Small intestine (tissue), 7 donors: ENCODE results near the gene CTSF. TPM values are rescaled to one million over a fixed set of nuclear protein-coding genes. Genes with fewer than 3 reads are reported as not detected.
A peak's percentile ranks its signal among the peaks of the same experiment; 100 is the strongest.
"Not testable (repeated sequence)": the region's sequence is repeated elsewhere in the genome, so short reads cannot be mapped to it uniquely, and the experiment has no call there.

Experiments used
- DNase-seq, 2 donors: peaks; one replicate each; pipeline versions ENCODE4 v3.0.0 to v3.0.0-alpha.2; 2013
- FAIRE-seq: peaks from 2 replicates; lab custom pipeline; 2012; peaks lifted over from hg19 to GRCh38; lab: Jason Lieb, UNC
- H3K27ac ChIP-seq, 3 donors: one replicate each; pipeline ENCODE4 v1.5.1; 2013; ENCODE audit warnings: low read length in 2 of 3, mild to moderate bottlenecking in 2 of 3, control low read depth in 1 of 3, inconsistent platforms in 1 of 3, low read depth in 1 of 3, moderate library complexity in 1 of 3
- H3K27me3 ChIP-seq, 3 donors: one replicate each; pipeline ENCODE4 v1.6.1; 2013; ENCODE audit warnings: low read length in 3 of 3, inconsistent platforms in 1 of 3; ENCODE audit not compliant: control insufficient read depth in 3 of 3, insufficient read depth in 3 of 3
- H3K36me3 ChIP-seq, 3 donors: one replicate each; pipeline ENCODE4 v1.6.1; 2013; ENCODE audit warnings: low read length in 3 of 3, inconsistent platforms in 1 of 3, low read depth in 1 of 3, mild to moderate bottlenecking in 1 of 3, moderate library complexity in 1 of 3; ENCODE audit not compliant: control insufficient read depth in 3 of 3, insufficient read depth in 2 of 3
- H3K4me1 ChIP-seq, 3 donors: one replicate each; pipeline ENCODE4 v1.6.1; 2013; ENCODE audit warnings: low read length in 2 of 3, inconsistent platforms in 1 of 3, low read depth in 1 of 3, mild to moderate bottlenecking in 1 of 3, moderate library complexity in 1 of 3; ENCODE audit not compliant: control insufficient read depth in 3 of 3, insufficient read depth in 2 of 3
- H3K4me3 ChIP-seq, 3 donors: one replicate each; pipeline ENCODE4 v1.5.1; 2013; ENCODE audit warnings: low read length in 3 of 3, control low read depth in 1 of 3, inconsistent platforms in 1 of 3, low read depth in 1 of 3, mild to moderate bottlenecking in 1 of 3, moderate library complexity in 1 of 3
- H3K9me3 ChIP-seq, 2 donors: one replicate each; pipeline ENCODE4 v1.6.1; 2013; ENCODE audit warnings: low read depth in 1 of 2, low read length in 1 of 2; ENCODE audit not compliant: control insufficient read depth in 2 of 2, insufficient read depth in 1 of 2
- WGBS, 3 donors: extraction: QIAGEN DNeasy Blood & Tissue Kit; methylation state at CpG; one replicate each; pipeline ENCODE4 v1.1.7; 2013; 5-methylcytosine and 5-hydroxymethylcytosine counted together
- polyA plus RNA-seq, 4 donors: library from polyadenylated mRNA; stranded (reverse) in 3 of 4; unstranded in 1 of 4; fragments of 200-250 nt in 3 of 4; fragments of 120-200 nt in 1 of 4; gene quantifications; one replicate each; pipeline versions ENCODE4 v1.2.1 to v1.2.3, GENCODE V29; 2013
- donor health status: healthy with polysubstance abuse.
- donor health status: control.
- donor health status: control.
- donor health status: Bipolar disorder and iron deficiency.
- donor health status: healthy.

Gene CTSF
- polyA plus RNA-seq, 4 donors, result 0.67 to 21.0 (median 7.8) TPM

GRCh38 chr11:66593650-66594049 lies 25.2 kb upstream of the CTSF start:
- Histone ChIP-seq H3K36me3 (peaks cover 0 to 7% (median 0%) of the 10 kb centered on the region in 3 donors), H3K9me3 (peaks cover 0 to 24% of the 10 kb centered on the region in 2 donors), H3K27me3 (no peaks in the 10 kb centered on the region), H3K27ac (peak overlapping the region in 2 of 3 donors; percentile 73 to 81), H3K4me3 (peak overlapping the region in 2 of 3 donors; percentile 74 to 84), H3K4me1 (peaks cover 3 to 25% (median 6%) of the 10 kb centered on the region in 3 donors)
- DNase-seq, result no peak
- 24 to 63% (median 39%) methylated on average over 7 of the region's 7 CpGs for WGBS, 3 donors
- no peak for FAIRE-seq

GRCh38 chr11:66593303-66593635 lies 24.9 kb upstream of the CTSF start:
- FAIRE-seq, result no peak
- Histone ChIP-seq H3K27me3 (no peaks in the 10 kb centered on the region), H3K36me3 (peaks cover 0 to 7% (median 0%) of the 10 kb centered on the region in 3 donors), H3K27ac (peak overlapping the region; percentile 71 to 81 (median 73)), H3K4me1 (peaks cover 3 to 25% (median 6%) of the 10 kb centered on the region in 3 donors), H3K9me3 (peaks cover 0 to 24% of the 10 kb centered on the region in 2 donors), H3K4me3 (peak overlapping the region; percentile 34 to 84 (median 74))
- DNase-seq, result peak in 1 of 2 donors; percentile 18
- 3 to 6% (median 6%) methylated on average over 11 to 12 of the region's 12 CpGs for WGBS, 3 donors

DNA sequence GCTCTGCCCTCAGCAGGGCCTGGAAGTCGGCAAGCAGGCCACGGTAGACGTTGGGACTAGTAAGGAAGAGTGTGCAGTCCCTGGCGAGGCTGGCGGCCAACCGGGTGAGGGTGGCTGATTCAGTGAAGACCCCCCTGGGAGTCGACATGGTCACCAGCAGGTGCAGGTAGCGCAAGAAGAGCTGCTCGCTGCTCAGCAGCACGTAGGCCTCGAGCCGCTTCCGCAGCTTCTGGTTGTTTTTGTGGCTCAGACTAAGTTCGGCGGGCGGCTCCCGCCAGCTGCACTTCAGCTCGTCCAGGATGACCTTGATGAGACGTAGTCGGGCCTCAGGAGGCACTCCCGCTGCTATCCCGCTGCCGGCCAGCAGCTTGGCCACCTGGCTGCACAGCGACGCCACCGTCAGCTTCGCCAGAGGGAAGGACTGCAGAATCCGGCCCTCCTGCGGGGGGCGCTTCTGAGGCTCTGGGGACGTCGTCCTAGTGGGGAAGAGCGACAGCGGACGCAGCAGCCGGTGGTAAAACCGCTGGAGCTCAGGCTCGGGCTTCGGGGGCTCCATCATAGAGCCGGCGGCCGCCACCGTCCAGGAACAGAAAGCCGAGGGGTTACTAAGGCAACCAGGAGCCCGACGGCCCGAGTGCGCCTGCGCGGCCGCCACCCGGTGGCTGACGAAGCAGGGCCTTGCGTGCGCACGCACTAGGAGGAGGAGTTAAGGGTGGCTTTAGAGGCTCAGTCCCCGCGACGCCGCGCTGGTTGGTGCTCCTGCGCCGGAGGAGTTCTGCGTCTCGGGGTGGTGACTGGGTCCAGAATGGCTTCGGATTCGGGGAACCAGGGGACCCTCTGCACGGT lies 24.3 kb upstream of the CTSF start, which contains the start of the genes CCDC87 and CCS:
TSS of gene CCDC87 (minus strand) at position 607 of the 846 bp plus-strand sequence. CDS start at position 559, 48 bp downstream.
TSS of gene CCS (plus strand) at position 729 of the 846 bp plus-strand sequence. CDS start at position 806, 77 bp downstream.
- H3K9me3 ChIP-seq, result peaks cover 0 to 24% of the 10 kb centered on the region in 2 donors
- WGBS, 3 donors, result 16 to 18% (median 18%) methylated on average over 63 to 68 of the region's 68 CpGs
- DNase-seq (peak; percentile 98 to 99), FAIRE-seq (no peak)
- H3K4me1 ChIP-seq, result peaks cover 3 to 25% (median 6%) of the 10 kb centered on the region in 3 donors
- no peaks in the 10 kb centered on the region for H3K27me3 ChIP-seq
- peak within 1 kb of the TSS; percentile 71 to 81 (median 73) for H3K27ac ChIP-seq
- peaks cover 0 to 7% (median 0%) of the 10 kb centered on the region in 3 donors for H3K36me3 ChIP-seq
- H3K4me3 ChIP-seq, result peak within 1 kb of the TSS; percentile 58 to 84 (median 74)

DNA sequence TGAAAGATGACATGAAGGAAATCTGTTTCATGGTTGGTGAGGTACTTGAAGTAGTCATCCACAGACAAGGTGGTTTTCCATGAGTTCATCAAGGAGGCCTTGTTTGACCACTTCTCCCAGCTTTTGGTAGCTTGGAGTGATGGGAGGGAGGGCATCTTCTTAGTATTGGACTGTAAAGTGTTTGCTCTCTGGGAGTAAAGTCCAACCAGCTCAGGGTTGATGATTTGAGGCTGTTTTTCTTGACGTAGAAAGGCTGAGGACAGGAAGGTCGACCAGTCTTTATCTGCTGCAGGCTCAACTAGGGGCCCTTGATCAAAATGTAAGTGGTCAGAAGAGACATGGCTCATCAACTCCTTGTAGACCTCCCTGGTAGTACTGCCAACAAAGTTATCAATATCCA lies 22.8 kb upstream of the CTSF start:
- Histone ChIP-seq H3K9me3 (peaks cover 0 to 27% of the 10 kb centered on the region in 2 donors), H3K36me3 (peaks cover 0 to 5% (median 0%) of the 10 kb centered on the region in 3 donors), H3K4me1 (peaks cover 3 to 25% (median 6%) of the 10 kb centered on the region in 3 donors), H3K4me3 (no peak overlapping the region), H3K27ac (no peak overlapping the region), H3K27me3 (no peaks in the 10 kb centered on the region)
- DNase-seq, result no peak
- FAIRE-seq, result no peak
- 17 to 54% (median 47%) methylated on average over 2 of the region's 2 CpGs for WGBS, 3 donors

- peaks cover 3 to 20% (median 4%) of the 10 kb centered on the region in 3 donors for H3K4me1 ChIP-seq
These were observed 21.7 kb upstream of the CTSF start for GRCh38 chr11:66589996-66590675.

DNA sequence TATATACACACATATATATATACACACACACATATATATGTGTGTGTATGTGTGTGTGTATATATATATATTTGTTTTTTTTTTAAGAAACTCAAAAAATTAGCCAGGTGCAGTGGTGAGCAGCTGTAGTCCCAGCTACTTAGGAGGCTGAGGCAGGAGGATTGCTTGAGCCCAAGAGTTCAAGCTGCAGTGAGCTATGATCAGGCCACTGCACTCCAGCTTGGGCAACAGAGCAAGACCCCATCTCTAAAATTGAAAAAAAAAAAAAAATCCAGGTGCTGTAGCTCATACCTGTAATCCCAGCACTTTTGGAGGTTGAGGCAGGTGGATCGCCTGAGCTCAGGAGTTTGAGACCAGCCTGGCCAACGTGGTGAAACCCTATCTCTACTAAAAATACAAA lies 20.9 kb upstream of the CTSF start:
- not testable (repeated sequence) for FAIRE-seq, H3K4me3 ChIP-seq, H3K27me3 ChIP-seq, H3K27ac ChIP-seq, H3K36me3 ChIP-seq, DNase-seq
- peaks cover 0 to 27% of the 10 kb centered on the region in 2 donors for H3K9me3 ChIP-seq
- H3K4me1 ChIP-seq, result peaks cover 3 to 14% (median 4%) of the 10 kb centered on the region in 3 donors
- 58 to 78% (median 67%) methylated on average over 2 of the region's 2 CpGs for WGBS, 3 donors

More at GRCh38 chr11:66589996-66590675, 21.7 kb upstream of the CTSF start:
- DNase-seq, result no peak
- Histone ChIP-seq H3K36me3 (peaks cover 0 to 2% (median 0%) of the 10 kb centered on the region in 3 donors), H3K4me3 (no peak overlapping the region), H3K27ac (no peak overlapping the region), H3K27me3 (no peaks in the 10 kb centered on the region), H3K9me3 (peaks cover 0 to 27% of the 10 kb centered on the region in 2 donors)
- FAIRE-seq, result no peak
- WGBS, 3 donors, result 87 to 91% (median 89%) methylated on average over 7 of the region's 7 CpGs

- H3K27me3 ChIP-seq, result no peaks in the 10 kb centered on the region
- H3K4me3 ChIP-seq, result no peak overlapping the region
- H3K27ac ChIP-seq, result no peak overlapping the region
- DNase-seq (no peak), FAIRE-seq (no peak)
- H3K36me3 ChIP-seq, result no peaks in the 10 kb centered on the region
- no peaks in the 10 kb centered on the region for H3K4me1 ChIP-seq
- peaks cover 0 to 16% of the 10 kb centered on the region in 2 donors for H3K9me3 ChIP-seq
- WGBS, 3 donors, result 44 to 65% (median 63%) methylated on average over 2 of the region's 2 CpGs
These were observed 17.7 kb upstream of the CTSF start for GRCh38 chr11:66586136-66586535.

DNA sequence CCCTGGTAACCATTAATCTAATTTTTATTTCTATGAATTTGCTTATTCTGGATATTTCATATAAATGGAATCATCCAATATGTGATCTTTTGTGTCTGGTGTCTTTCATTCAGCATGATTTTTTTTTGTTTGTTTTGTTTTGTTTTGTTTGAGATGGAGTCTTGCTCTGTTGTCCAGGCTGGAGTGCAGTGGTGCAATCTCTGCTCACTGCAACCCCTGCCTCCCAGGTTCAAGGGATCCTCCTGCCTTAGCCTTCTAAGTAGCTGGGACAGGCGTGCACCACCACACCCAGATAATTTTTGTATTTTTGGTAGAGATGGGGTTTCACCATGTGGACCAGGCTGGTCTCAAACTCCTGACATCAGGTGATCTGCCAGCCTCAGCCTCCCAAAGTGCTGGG lies 17.0 kb upstream of the CTSF start:
- H3K36me3 ChIP-seq, result not testable (repeated sequence)

More for the DNA sequence above, 17.0 kb upstream of the CTSF start:
- 81 to 94% (median 82%) methylated on average over 1 of the region's 1 CpG for WGBS, 3 donors
- H3K4me3 ChIP-seq, FAIRE-seq, H3K27me3 ChIP-seq, DNase-seq, H3K27ac ChIP-seq, H3K9me3 ChIP-seq, H3K4me1 ChIP-seq: not testable (repeated sequence)
